GM12892 (cell line): Measurements from ENCODE around the gene MAN1A1.

ENCODE experiments used
- DNase-seq: peaks from one replicate; pipeline ENCODE4 v3.0.0; 2011; ENCODE audit not compliant: insufficient read length
- FAIRE-seq: peaks from 2 replicates; lab custom pipeline; 2011; peaks lifted over from hg19 to GRCh38; lab: Jason Lieb, UNC
- POLR2A ChIP-seq: IDR thresholded peaks from 2 replicates; pipeline ENCODE4 v1.6.1; 2011; ENCODE audit warnings: low read depth, low read length, control low read depth
- POLR2AphosphoS5 ChIP-seq: IDR thresholded peaks from 2 replicates; pipeline ENCODE4 v1.6.1; 2011; ENCODE audit warnings: low read depth, low read length, control low read depth
- TAF1 ChIP-seq: IDR thresholded peaks from 2 replicates; pipeline ENCODE4 v1.6.1; 2011; ENCODE audit warnings: low read depth, mild to moderate bottlenecking, control low read depth, low read length, borderline replicate concordance

MAN1A1 gene

GRCh38 chr6:119132261-119132981, 217.1 kb downstream of the MAN1A1 start:
- FAIRE-seq (no peak), DNase-seq (no peak)
- TF ChIP-seq TAF1 (no peak), POLR2A (no peak), POLR2AphosphoS5 (no peak)

GRCh38 chr6:119129968-119130484, 219.5 kb downstream of the MAN1A1 start:
- DNase-seq (no peak), FAIRE-seq (no peak)
- TF ChIP-seq POLR2A: no peak

GRCh38 chr6:119129148-119129967, 220.2 kb downstream of the MAN1A1 start:
- FAIRE-seq (no peak), DNase-seq (no peak)
- TF ChIP-seq POLR2AphosphoS5 (no peak), TAF1 (no peak), POLR2A (no peak)

- DNase-seq (no peak), FAIRE-seq (no peak)
- TF ChIP-seq POLR2AphosphoS5 (no peak), TAF1 (no peak), POLR2A (no peak)
Observed at GRCh38 chr6:119128252-119128912, 221.2 kb downstream of the MAN1A1 start.

GRCh38 chr6:119127627-119128026, 221.9 kb downstream of the MAN1A1 start:
- TF ChIP-seq TAF1 (no peak), POLR2A (no peak), POLR2AphosphoS5 (no peak)
- no peak for DNase-seq
- FAIRE-seq: no peak
